Esophagus squamous epithelium (tissue), 4 donors: ENCODE measurements around the gene CACNA1D.

Source experiments
- POLR2A ChIP-seq, 4 donors: fragments of 450-650 bp; IDR thresholded peaks; one replicate each; pipeline ENCODE4 v1.6.1; 2017; ENCODE audit warnings: antibody characterized with exemption in 4 of 4, mild to moderate bottlenecking in 4 of 4, moderate library complexity in 3 of 4
- TF ChIP-seq, protein P1 (sequence below), 6 experiments: fragments of 450-650 bp in 4 of 6; fragments of 200-600 bp in 2 of 6; sonication (generic) in 2 of 6; IDR thresholded peaks; one replicate each; pipeline ENCODE4 v1.5.1; 2016 to 2019; ENCODE audit warnings: antibody characterized with exemption in 6 of 6, mild to moderate bottlenecking in 4 of 6, moderate library complexity in 4 of 6

DNA sequence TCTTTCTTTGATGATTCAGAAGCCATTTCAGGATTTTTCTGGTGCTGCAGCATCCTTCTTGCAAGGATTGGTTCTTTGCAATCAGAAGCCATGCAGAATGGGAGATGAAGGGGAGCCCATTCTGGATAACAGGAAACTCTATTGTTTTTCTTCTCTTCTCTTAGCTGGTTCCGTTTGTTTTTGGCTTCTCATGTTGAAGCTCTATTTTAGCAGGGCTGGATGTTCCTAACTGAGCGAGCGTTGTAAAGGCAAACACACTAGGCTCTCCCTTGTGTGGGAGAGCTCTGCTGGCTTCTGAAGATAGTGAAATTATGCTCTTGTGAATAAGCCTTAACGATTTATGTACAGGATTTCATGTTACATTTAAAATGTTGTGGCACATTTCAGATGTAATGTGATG is 8.3 kb downstream of the CACNA1D start:
- no peak for TF ChIP-seq POLR2A (IDR thresholded peaks at IDR 0.05)
- TF ChIP-seq, protein P1, sequence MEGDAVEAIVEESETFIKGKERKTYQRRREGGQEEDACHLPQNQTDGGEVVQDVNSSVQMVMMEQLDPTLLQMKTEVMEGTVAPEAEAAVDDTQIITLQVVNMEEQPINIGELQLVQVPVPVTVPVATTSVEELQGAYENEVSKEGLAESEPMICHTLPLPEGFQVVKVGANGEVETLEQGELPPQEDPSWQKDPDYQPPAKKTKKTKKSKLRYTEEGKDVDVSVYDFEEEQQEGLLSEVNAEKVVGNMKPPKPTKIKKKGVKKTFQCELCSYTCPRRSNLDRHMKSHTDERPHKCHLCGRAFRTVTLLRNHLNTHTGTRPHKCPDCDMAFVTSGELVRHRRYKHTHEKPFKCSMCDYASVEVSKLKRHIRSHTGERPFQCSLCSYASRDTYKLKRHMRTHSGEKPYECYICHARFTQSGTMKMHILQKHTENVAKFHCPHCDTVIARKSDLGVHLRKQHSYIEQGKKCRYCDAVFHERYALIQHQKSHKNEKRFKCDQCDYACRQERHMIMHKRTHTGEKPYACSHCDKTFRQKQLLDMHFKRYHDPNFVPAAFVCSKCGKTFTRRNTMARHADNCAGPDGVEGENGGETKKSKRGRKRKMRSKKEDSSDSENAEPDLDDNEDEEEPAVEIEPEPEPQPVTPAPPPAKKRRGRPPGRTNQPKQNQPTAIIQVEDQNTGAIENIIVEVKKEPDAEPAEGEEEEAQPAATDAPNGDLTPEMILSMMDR (IDR thresholded peaks at IDR 0.05), result no peak
